Suprapubic skin (tissue), 4 donors: Measurements from ENCODE around the gene CNTN1. TPM values are rescaled to one million over a fixed set of nuclear protein-coding genes. Genes with fewer than 3 reads are reported as not detected.
A peak's percentile ranks its signal among the peaks of the same experiment; 100 is the strongest.

Experiments
- DNase-seq, 2 donors: peaks; one replicate each; pipeline ENCODE4 v3.0.0-alpha.2; 2019; ENCODE audit warnings: low spot score in 2 of 2
- H3K27ac ChIP-seq: fragments of 200-600 bp; sonication (generic); one replicate; pipeline ENCODE4 v1.5.1; 2019
- H3K27me3 ChIP-seq: fragments of 200-600 bp; sonication (generic); one replicate; pipeline ENCODE4 v1.5.1; 2019
- H3K36me3 ChIP-seq: fragments of 200-600 bp; sonication (generic); one replicate; pipeline ENCODE4 v1.5.1; 2019
- H3K4me1 ChIP-seq: fragments of 200-600 bp; sonication (generic); one replicate; pipeline ENCODE4 v1.5.1; 2019
- H3K4me3 ChIP-seq: fragments of 200-600 bp; sonication (generic); one replicate; pipeline ENCODE4 v1.5.1; 2019; ENCODE audit warnings: mild to moderate bottlenecking
- H3K9me3 ChIP-seq: fragments of 200-600 bp; sonication (generic); one replicate; pipeline ENCODE4 v1.5.1; 2019
- CTCF ChIP-seq, 2 donors: fragments of 200-600 bp in 1 of 2; fragments of 450-650 bp in 1 of 2; sonication (generic) in 1 of 2; IDR thresholded peaks; one replicate each; pipeline ENCODE4 v1.5.1; 2016 to 2019; ENCODE audit warnings: antibody characterized with exemption in 2 of 2, mild to moderate bottlenecking in 1 of 2, moderate library complexity in 1 of 2
- EP300 ChIP-seq: sonication (generic); formaldehyde crosslinking; IDR thresholded peaks from one replicate; pipeline ENCODE4 v1.6.1; 2017; ENCODE audit warnings: antibody characterized with exemption
- POLR2A ChIP-seq, 2 donors: fragments of 450-650 bp; IDR thresholded peaks; one replicate each; pipeline ENCODE4 v1.6.1; 2017; ENCODE audit warnings: antibody characterized with exemption in 2 of 2, mild to moderate bottlenecking in 2 of 2, moderate library complexity in 2 of 2
- POLR2AphosphoS5 ChIP-seq, 3 donors: sonication (generic); formaldehyde crosslinking; IDR thresholded peaks; one replicate each; pipeline ENCODE4 v1.6.1; 2017; ENCODE audit warnings: antibody characterized with exemption in 3 of 3
- WGBS: methylation state at CpG from one replicate; pipeline ENCODE4 v1.1.5; 2018; 5-methylcytosine and 5-hydroxymethylcytosine counted together
- total RNA-seq, 4 donors: library from RNA; depleted of rRNA; stranded (reverse); fragments of >200 nt; gene quantifications; one replicate each; pipeline ENCODE4 v1.1.0, GENCODE V29; 2016

The CNTN1 gene
- total RNA-seq, 4 donors from 2014 or later: 5.9 to 29.7 (median 14.4) TPM

GRCh38 chr12:41101806-41102205, 409.6 kb downstream of the CNTN1 start:
- Histone ChIP-seq H3K4me3 (no peak overlapping the region), H3K27ac (peak overlapping the region; percentile 34), H3K27me3 (no peaks in the 10 kb centered on the region), H3K4me1 (peaks cover 7% of the 10 kb centered on the region), H3K9me3 (no peaks in the 10 kb centered on the region), H3K36me3 (no peaks in the 10 kb centered on the region)
- no peak for DNase-seq
- TF ChIP-seq POLR2AphosphoS5 (IDR thresholded peaks at IDR 0.05) (no peak), EP300 (no peak), CTCF (IDR thresholded peaks at IDR 0.05) (no peak), POLR2A (IDR thresholded peaks at IDR 0.05) (no peak)

- no peaks in the 10 kb centered on the region for H3K27me3 ChIP-seq
- DNase-seq: no peak
- no peak overlapping the region for H3K4me3 ChIP-seq
- no peak for TF ChIP-seq EP300
- TF ChIP-seq POLR2A (IDR thresholded peaks at IDR 0.05): no peak
- no peak for TF ChIP-seq POLR2AphosphoS5 (IDR thresholded peaks at IDR 0.05)
- no peak for TF ChIP-seq CTCF (IDR thresholded peaks at IDR 0.05)
- 46% methylated on average over 4 of the region's 4 CpGs for WGBS
- no peaks in the 10 kb centered on the region for H3K36me3 ChIP-seq
- H3K9me3 ChIP-seq: no peaks in the 10 kb centered on the region
- H3K27ac ChIP-seq: no peak overlapping the region
- H3K4me1 ChIP-seq: peaks cover 10% of the 10 kb centered on the region
Observed at GRCh38 chr12:41103614-41104013, 411.4 kb downstream of the CNTN1 start.

GRCh38 chr12:41106315-41106714, 414.1 kb downstream of the CNTN1 start:
- H3K27me3 ChIP-seq: no peaks in the 10 kb centered on the region
- TF ChIP-seq EP300 (no peak), CTCF (IDR thresholded peaks at IDR 0.05) (no peak), POLR2A (IDR thresholded peaks at IDR 0.05) (no peak)
- DNase-seq: no peak
- H3K36me3 ChIP-seq: no peaks in the 10 kb centered on the region
- H3K27ac ChIP-seq: no peak overlapping the region
- WGBS: 91% methylated on average over 3 of the region's 3 CpGs
- H3K9me3 ChIP-seq: no peaks in the 10 kb centered on the region
- H3K4me1 ChIP-seq: peaks cover 8% of the 10 kb centered on the region
- no peak overlapping the region for H3K4me3 ChIP-seq

GRCh38 chr12:41108032-41108431, 415.8 kb downstream of the CNTN1 start:
- Histone ChIP-seq H3K36me3 (no peaks in the 10 kb centered on the region), H3K9me3 (no peaks in the 10 kb centered on the region), H3K27ac (peak overlapping the region; percentile 30), H3K4me1 (peaks cover 6% of the 10 kb centered on the region), H3K4me3 (no peak overlapping the region), H3K27me3 (no peaks in the 10 kb centered on the region)
- 22% methylated on average over 4 of the region's 4 CpGs for WGBS
- no peak for DNase-seq
- TF ChIP-seq EP300 (no peak), POLR2AphosphoS5 (IDR thresholded peaks at IDR 0.05) (no peak), POLR2A (IDR thresholded peaks at IDR 0.05) (no peak), CTCF (IDR thresholded peaks at IDR 0.05) (no peak)

- WGBS: 54% methylated on average over 2 of the region's 2 CpGs
- Histone ChIP-seq H3K27me3 (no peaks in the 10 kb centered on the region), H3K9me3 (no peaks in the 10 kb centered on the region), H3K27ac (no peak overlapping the region), H3K4me1 (peaks cover 6% of the 10 kb centered on the region), H3K36me3 (no peaks in the 10 kb centered on the region), H3K4me3 (no peak overlapping the region)
- DNase-seq: no peak
- TF ChIP-seq POLR2A (IDR thresholded peaks at IDR 0.05) (no peak), POLR2AphosphoS5 (IDR thresholded peaks at IDR 0.05) (no peak), EP300 (no peak), CTCF (IDR thresholded peaks at IDR 0.05) (no peak)
Observed at GRCh38 chr12:41112903-41113302, 420.7 kb downstream of the CNTN1 start.
